Astrocyte of the spinal cord (primary cell): ENCODE measurements around the gene WHRN.

ENCODE experiments used
- DNase-seq: peaks from one replicate; pipeline ENCODE4 v3.0.0; 2011; ENCODE audit warnings: low read depth, low spot score
- H3K4me3 ChIP-seq: 2 replicates; pipeline ENCODE4 v1.5.1; 2011; ENCODE audit warnings: low read depth, mild to moderate bottlenecking, low read length, moderate library complexity
- CTCF ChIP-seq: IDR thresholded peaks from 2 replicates; pipeline ENCODE4 v1.5.1; 2012; ENCODE audit warnings: low read depth, mild to moderate bottlenecking, low read length, inconsistent platforms
- in situ Hi-C: cut with HindIII; loops from 2 replicates; pipeline ENCODE4 v1.10.0; 2017; ENCODE audit warnings: low sequenced_read_pairs

Gene WHRN

GRCh38 chr9:114414346-114414745 is 90.9 kb downstream of the WHRN start:
- DNase-seq: no peak
- no peak overlapping the region for H3K4me3 ChIP-seq
- in situ Hi-C loops: no loop called here
- no peak for TF ChIP-seq CTCF

DNA sequence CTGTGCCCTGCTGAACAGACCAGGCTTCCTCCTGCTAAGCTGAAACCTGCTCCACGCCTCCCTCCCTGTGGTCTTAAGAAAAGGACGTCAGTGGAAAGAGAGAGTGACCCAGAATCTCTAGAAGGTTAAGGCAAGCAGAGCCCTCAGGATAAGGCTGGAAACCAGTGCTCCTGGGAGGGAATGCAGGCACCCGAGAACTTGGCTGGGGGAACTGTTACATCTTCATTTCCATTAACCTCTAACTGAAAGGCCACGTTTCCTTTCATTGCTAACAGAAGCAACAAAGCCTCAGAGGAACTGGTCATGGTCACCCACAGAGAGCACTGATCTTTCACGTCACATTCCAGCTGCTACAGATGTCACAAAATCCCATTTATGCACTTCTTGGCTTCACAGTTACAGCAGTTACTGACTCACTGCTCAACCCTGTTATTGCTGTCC is 91.4 kb downstream of the WHRN start:
- in situ Hi-C loops: no loop called here
- peak; percentile 95 for DNase-seq
- TF ChIP-seq CTCF: no peak
- no peak overlapping the region for H3K4me3 ChIP-seq

- no peak for TF ChIP-seq CTCF
- no peak overlapping the region for H3K4me3 ChIP-seq
- in situ Hi-C loops: no loop called here
- no peak for DNase-seq
Measured at GRCh38 chr9:114412048-114412683, 93.1 kb downstream of the WHRN start.

GRCh38 chr9:114411452-114411851 is 93.8 kb downstream of the WHRN start:
- DNase-seq: no peak
- TF ChIP-seq CTCF: no peak
- in situ Hi-C loops: no loop called here

DNA sequence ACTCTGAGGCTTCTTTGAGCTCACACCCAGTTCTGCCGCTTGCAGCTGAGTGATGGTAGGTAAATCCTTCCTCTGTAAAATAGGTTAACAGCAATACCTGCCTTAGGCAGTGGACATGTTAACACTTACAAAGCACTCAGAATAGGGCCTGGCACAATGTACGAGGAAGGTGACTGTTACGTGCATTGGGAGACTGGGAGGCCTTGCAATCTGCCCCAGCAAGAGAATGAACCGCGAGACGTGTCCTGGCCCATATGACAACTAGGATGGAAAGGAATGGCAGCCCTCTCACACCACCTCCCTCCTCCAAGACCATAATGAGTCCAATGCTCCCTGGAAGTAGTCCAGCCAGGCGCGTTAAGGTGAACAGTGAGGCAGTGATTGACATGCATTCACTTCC is 94.4 kb downstream of the WHRN start:
- no peak for TF ChIP-seq CTCF
- in situ Hi-C loops: no loop called here
- no peak for DNase-seq
- no peak overlapping the region for H3K4me3 ChIP-seq

More at GRCh38 chr9:114411452-114411851, 93.8 kb downstream of the WHRN start:
- no peak overlapping the region for H3K4me3 ChIP-seq

DNA sequence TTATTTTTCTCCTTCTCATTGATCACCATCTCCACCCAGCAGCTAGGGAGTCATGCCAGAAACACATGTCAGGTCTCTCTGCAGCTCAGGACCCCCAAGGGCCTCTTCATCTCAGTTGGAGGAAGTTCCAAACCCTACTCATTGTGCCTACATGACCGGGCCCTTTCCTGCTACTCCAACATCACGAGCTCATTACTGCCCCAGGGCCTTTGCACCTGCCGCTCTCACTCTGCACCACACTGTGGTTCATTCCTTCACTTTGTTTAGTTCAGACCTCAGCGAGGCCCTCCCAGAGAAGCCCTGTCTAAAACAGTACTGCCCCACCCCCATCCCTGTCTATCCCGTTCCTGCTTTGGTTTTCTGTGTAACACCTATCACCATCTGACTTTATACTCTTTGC is 95.4 kb downstream of the WHRN start:
- no peak for DNase-seq
- in situ Hi-C loops: no loop called here
- no peak overlapping the region for H3K4me3 ChIP-seq
- no peak for TF ChIP-seq CTCF
